A375 (cell line): ENCODE data around the gene TAOK3. TPM values are rescaled to one million over a fixed set of nuclear protein-coding genes. Genes with fewer than 3 reads are reported as not detected.

ENCODE experiments used
- total RNA-seq: library from RNA; depleted of rRNA; stranded (reverse); fragments of >200 nt; shearing (Covaris generic); gene quantifications from 2 replicates; pipeline ENCODE4 v1.2.3, GENCODE V29; 2014; rRNA removed

Gene TAOK3
- total RNA-seq: 15.4 and 15.6 TPM in 2 replicates

GRCh38 chr12:118372541-118373495 lies at the start of gene TAOK3:
TAOK3 (minus strand) TSS chr12:118372907; CDS start chr12:118255567, 117,340 bp downstream.

DNA sequence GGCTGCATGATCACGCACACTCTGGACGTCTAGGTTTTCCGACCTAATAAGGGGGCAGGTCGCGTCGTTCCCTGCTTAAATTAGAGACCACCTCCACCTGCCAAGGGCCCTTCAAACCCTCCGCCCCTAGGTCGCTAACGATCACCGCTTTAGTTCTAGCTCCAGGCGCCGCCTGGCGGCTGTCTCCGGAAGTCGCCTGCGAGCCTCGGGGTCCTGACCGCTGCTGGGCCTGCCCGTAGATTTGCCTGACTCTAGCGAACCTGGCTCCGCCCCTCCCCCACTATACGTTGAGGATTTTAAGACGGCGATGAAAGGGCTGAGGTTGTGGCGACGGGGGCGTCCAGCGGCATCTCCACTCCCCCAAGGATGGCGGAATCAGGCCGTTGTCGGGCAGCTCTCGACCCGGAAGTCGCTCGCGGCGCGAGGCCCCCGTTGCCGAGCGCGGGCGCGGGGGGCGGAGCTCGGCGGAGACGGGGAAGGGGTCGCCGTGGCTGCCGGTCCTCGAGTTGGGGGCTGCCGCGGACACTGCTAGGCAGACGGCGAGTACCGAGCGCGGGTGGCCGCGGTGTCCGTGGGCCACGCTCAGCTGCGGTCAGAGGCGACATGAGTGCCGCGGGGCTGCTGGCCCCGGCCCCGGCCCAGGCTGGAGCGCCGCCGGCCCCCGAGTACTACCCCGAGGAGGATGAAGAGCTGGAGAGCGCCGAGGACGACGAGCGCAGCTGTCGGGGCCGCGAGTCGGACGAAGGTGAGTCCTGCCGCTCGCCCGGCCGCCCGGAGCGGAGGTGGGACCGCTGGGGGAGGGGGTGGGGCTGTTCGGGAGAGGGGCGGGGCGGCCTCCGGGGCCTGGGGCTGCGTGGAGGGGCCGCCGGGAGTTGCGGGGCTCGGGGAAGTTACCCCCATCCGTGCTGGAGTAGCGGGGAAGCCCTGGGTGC lies 3.6 kb upstream of the TAOK3 start, which contains the start of gene SUDS3:
Gene SUDS3, plus strand, starts transcription at position 467 of the 932 bp plus-strand sequence. Its CDS starts 137 bp downstream, at position 604.

DNA sequence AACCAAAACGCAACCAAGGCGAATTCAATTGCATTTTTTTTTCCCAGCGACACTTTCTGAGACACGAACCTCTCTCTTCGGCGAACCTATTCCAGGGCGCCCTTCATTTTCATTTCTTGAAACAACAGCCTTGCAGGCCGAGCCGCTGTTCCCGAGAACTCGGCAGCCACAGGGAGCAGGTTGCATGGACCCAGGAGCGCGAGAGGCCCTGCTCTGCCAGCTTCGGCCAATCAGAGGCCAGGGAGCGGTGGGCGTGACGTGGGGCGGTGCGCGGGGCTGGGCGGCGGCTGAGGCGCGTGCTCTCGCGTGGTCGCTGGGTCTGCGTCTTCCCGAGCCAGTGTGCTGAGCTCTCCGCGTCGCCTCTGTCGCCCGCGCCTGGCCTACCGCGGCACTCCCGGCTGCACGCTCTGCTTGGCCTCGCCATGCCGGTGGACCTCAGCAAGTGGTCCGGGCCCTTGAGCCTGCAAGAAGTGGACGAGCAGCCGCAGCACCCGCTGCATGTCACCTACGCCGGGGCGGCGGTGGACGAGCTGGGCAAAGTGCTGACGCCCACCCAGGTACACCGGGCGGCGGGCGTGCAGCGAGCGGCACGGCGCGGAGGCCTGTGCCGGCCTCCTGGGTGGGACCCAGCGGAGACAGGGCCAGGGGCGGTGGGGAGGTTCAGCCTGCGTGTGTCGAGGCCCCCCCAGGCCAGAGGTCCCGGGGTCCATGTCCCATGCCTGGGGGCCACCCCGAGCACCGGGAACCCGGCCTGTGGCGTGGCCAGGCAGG lies 236.7 kb downstream of the TAOK3 start, which contains the start of gene PEBP1:
Gene PEBP1, plus strand, starts transcription at position 337 of the 771 bp plus-strand sequence. Its CDS starts 86 bp downstream, at position 423.

DNA sequence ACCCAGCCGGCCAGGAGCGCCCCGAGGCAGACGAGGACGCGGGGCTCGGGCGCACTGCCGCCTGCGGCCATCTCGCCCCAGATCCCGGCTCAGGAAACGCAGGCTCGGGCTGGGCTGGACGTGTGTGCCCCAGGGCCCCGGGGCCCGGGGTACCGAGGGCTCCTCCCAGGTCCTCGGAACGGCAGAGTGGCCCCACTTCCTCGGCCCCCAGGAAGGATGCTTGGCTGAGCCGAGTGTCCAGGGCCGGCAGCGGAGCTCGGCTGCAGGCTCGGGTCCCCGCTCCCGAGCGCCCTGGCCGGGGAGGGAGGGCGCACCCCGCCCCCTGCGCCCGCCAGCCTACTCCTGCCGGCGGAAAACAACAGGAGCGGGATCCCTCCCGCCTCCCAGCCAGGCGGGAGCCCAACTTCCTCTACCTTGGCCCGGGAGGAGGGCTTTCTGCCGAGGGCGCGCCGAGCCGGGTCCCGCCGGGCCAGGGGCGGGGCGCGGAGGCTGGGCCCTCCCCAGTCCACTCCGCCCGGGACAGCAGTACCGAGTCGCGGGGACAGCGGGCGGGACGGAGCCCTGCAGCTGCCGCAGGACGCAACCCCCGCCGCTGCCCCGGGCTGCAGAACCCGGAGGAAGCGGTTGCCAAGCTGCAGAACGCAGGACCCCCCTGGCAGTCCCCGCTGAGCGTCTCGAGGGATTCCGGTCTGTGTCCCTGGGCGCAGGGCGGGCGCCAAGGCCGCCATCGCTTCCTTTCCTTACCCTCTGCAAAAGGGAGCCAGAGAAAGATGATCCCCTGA lies 268.9 kb downstream of the TAOK3 start, which contains the start of gene VSIG10:
Gene VSIG10, minus strand, starts transcription at position 411 of the 782 bp plus-strand sequence. Its CDS starts 340 bp downstream, at position 71.

Other genes starting within 250 kb of the TAOK3 start
- 142 and 154 TPM in 2 replicates for gene PEBP1, start 236.8 kb downstream of the TAOK3 start, total RNA-seq
- 21.1 and 26.0 TPM in 2 replicates for gene SUDS3, start 3.6 kb upstream of the TAOK3 start, total RNA-seq